Thyroid gland (tissue), 4 donors: ENCODE results near the gene DRC3. TPM values are rescaled to one million over a fixed set of nuclear protein-coding genes. Genes with fewer than 3 reads are reported as not detected.

Experiments
- DNase-seq, 2 donors: peaks; one replicate each; pipeline ENCODE4 v3.0.0-alpha.2; 2019
- H3K27ac ChIP-seq, 3 donors: fragments of 200-600 bp; sonication (generic); 1 replicate in 2 of 3; 2 replicates in 1 of 3; pipeline ENCODE4 v1.5.1; 2016 to 2019; ENCODE audit warnings: mild to moderate bottlenecking in 1 of 3, moderate library complexity in 1 of 3
- H3K27me3 ChIP-seq: fragments of 200-600 bp; sonication (generic); one replicate; pipeline ENCODE4 v1.5.1; 2019
- H3K36me3 ChIP-seq, 2 donors: fragments of 200-600 bp; sonication (generic); one replicate each; pipeline ENCODE4 v1.5.1; 2016 to 2019
- H3K4me1 ChIP-seq, 2 donors: fragments of 200-600 bp; sonication (generic); one replicate each; pipeline ENCODE4 v1.5.1; 2017 to 2019
- H3K4me3 ChIP-seq, 3 donors: fragments of 200-600 bp; sonication (generic); replicated peaks in 1 of 3; 1 replicate in 2 of 3; 2 replicates in 1 of 3; pipeline ENCODE4 v1.5.1; 2016; ENCODE audit warnings: mild to moderate bottlenecking in 1 of 3
- H3K9me3 ChIP-seq: fragments of 200-600 bp; sonication (generic); one replicate; pipeline ENCODE4 v1.5.1; 2017
- CTCF ChIP-seq, 6 experiments: fragments of 200-600 bp in 3 of 6; fragments of 450-650 bp in 3 of 6; sonication (generic) in 3 of 6; IDR thresholded peaks; one replicate each; pipeline ENCODE4 v1.5.1; 2016 to 2019; ENCODE audit warnings: antibody characterized with exemption in 6 of 6, mild to moderate bottlenecking in 2 of 6, inconsistent platforms in 1 of 6, moderate library complexity in 1 of 6
- POLR2A ChIP-seq, 2 donors: fragments of 450-650 bp; IDR thresholded peaks; one replicate each; pipeline ENCODE4 v1.6.1; 2017; ENCODE audit warnings: antibody characterized with exemption in 2 of 2, mild to moderate bottlenecking in 2 of 2, moderate library complexity in 1 of 2
- WGBS, 2 donors: methylation state at CpG; one replicate each; pipeline ENCODE4 v1.1.5; 2017; 5-methylcytosine and 5-hydroxymethylcytosine counted together
- intact Hi-C: fragments of 100-400 bp; cut with DNase I; formaldehyde crosslinking; loops from one replicate; pipeline ENCODE4 v1.15.1; 2023
- total RNA-seq, 4 donors: library from RNA; depleted of rRNA; stranded (reverse); fragments of >200 nt; gene quantifications; one replicate each; pipeline ENCODE4 v1.2.3, GENCODE V29; 2016

The DRC3 gene
- total RNA-seq, 4 donors from 2014 or later, result 18.5 to 28.7 (median 23.4) TPM

- intact Hi-C loops, result no loop called here
- WGBS, 2 donors, result 63 to 73% methylated on average over 2 of the region's 2 CpGs
- Histone ChIP-seq H3K4me1 (peaks cover 57 to 91% of the 10 kb centered on the region in 2 donors), H3K4me3 (no peak overlapping the region), H3K27me3 (no peaks in the 10 kb centered on the region), H3K9me3 (no peaks in the 10 kb centered on the region), H3K36me3 (no peaks in the 10 kb centered on the region), H3K27ac (peak overlapping the region; percentile 70 to 89 (median 73))
- TF ChIP-seq POLR2A (IDR thresholded peaks at IDR 0.05) (no peak), CTCF (IDR thresholded peaks at IDR 0.05) (no peak)
- peak in 1 of 2 donors; percentile 56 for DNase-seq
Measured at GRCh38 chr17:17931159-17931558, 41.5 kb upstream of the DRC3 start.

- intact Hi-C loops, result no loop called here
- no peak for DNase-seq
- no peak for TF ChIP-seq CTCF (IDR thresholded peaks at IDR 0.05)
- no peak for TF ChIP-seq POLR2A (IDR thresholded peaks at IDR 0.05)
- no peaks in the 10 kb centered on the region for H3K27me3 ChIP-seq
- H3K4me3 ChIP-seq, result no peak overlapping the region
- no peaks in the 10 kb centered on the region for H3K36me3 ChIP-seq
- no peaks in the 10 kb centered on the region for H3K9me3 ChIP-seq
- H3K4me1 ChIP-seq, result peaks cover 53 to 86% of the 10 kb centered on the region in 2 donors
- H3K27ac ChIP-seq, result peak overlapping the region in 2 of 3 donors; percentile 2 to 34
Measured at GRCh38 chr17:17933775-17934174, 38.9 kb upstream of the DRC3 start.

- Histone ChIP-seq H3K9me3 (no peaks in the 10 kb centered on the region), H3K4me3 (no peak overlapping the region), H3K36me3 (no peaks in the 10 kb centered on the region), H3K27me3 (no peaks in the 10 kb centered on the region), H3K27ac (peak overlapping the region in 1 of 3 donors; percentile 34), H3K4me1 (peaks cover 52 to 86% of the 10 kb centered on the region in 2 donors)
- no peak for DNase-seq
- WGBS, 2 donors, result 76 to 84% methylated on average over 2 of the region's 2 CpGs
- intact Hi-C loops, result no loop called here
- no peak for TF ChIP-seq CTCF (IDR thresholded peaks at IDR 0.05)
- no peak for TF ChIP-seq POLR2A (IDR thresholded peaks at IDR 0.05)
Measured at GRCh38 chr17:17934214-17934613, 38.4 kb upstream of the DRC3 start.

GRCh38 chr17:17934806-17935205 is 37.9 kb upstream of the DRC3 start:
- Histone ChIP-seq H3K27me3 (no peaks in the 10 kb centered on the region), H3K36me3 (no peaks in the 10 kb centered on the region), H3K4me1 (peaks cover 52 to 86% of the 10 kb centered on the region in 2 donors), H3K4me3 (no peak overlapping the region), H3K27ac (no peak overlapping the region), H3K9me3 (no peaks in the 10 kb centered on the region)
- DNase-seq, result no peak
- TF ChIP-seq CTCF (IDR thresholded peaks at IDR 0.05) (no peak), POLR2A (IDR thresholded peaks at IDR 0.05) (no peak)
- intact Hi-C loops, result no loop called here
- 82 to 85% methylated on average over 3 of the region's 3 CpGs for WGBS, 2 donors

GRCh38 chr17:17935321-17936271 is 37.1 kb upstream of the DRC3 start:
- Histone ChIP-seq H3K27me3 (no peaks in the 10 kb centered on the region), H3K4me1 (peaks cover 54 to 86% of the 10 kb centered on the region in 2 donors), H3K9me3 (no peaks in the 10 kb centered on the region), H3K4me3 (no peak overlapping the region), H3K27ac (no peak overlapping the region), H3K36me3 (no peaks in the 10 kb centered on the region)
- DNase-seq, result no peak
- intact Hi-C loops, result no loop called here
- no peak for TF ChIP-seq POLR2A (IDR thresholded peaks at IDR 0.05)
- no peak for TF ChIP-seq CTCF (IDR thresholded peaks at IDR 0.05)
- WGBS, 2 donors, result 76 to 83% methylated on average over 6 of the region's 6 CpGs
